ENCODE results near the gene HSPG2. TPM values are rescaled to one million over a fixed set of nuclear protein-coding genes. Genes with fewer than 3 reads are reported as not detected.
"Not testable (repeated sequence)": the region's sequence is repeated elsewhere in the genome, so short reads cannot be mapped to it uniquely, and the experiment has no call there.

HSPG2 gene
- total RNA-seq, 1 donor from 2014 or later: 257 TPM

DNA sequence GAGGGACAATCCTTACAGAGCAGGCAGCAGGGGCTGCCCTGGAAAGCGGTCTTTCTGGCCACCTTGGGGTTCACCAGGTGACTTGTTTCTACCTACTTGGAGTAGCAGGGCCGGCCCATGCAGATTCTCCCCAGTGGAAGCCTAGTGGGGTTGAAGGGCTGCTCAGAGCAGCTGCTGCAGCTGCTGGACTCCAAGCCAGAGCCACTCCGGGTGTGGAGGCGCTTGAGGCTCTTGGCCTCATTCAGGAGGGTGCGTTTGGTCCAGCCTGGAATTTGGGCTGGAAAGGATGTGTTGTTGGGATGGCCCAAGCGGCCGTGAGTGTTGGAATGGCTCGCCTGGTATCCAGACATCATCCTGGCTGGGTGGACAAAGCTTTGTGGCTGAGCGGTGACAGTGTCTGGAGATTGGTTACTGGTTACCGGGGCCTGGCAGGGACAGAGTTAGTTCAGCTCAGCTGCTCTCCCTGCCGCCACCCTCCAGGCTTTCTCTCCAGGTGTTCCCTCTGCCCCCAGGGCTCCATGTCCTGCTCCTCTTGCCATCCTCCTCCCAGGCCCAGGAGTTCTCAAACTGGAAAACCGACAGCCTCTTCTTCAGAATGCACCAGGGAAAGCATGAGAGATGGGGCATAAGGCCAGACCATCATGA lies 14.2 kb upstream of the HSPG2 start:
- TF ChIP-seq CTCF (IDR thresholded peaks at IDR 0.05; ENCODE audit: borderline replicate concordance): no peak

GRCh38 chr1:21950734-21951133 lies 13.6 kb upstream of the HSPG2 start:
- no peaks in the 10 kb centered on the region for H3K9me3 ChIP-seq (replicated peaks)
- no peak overlapping the region for H3K4me3 ChIP-seq
- DNase-seq: no peak
- H3K4me1 ChIP-seq: peaks cover 35% of the 10 kb centered on the region
- H3K27me3 ChIP-seq (ENCODE audit: low read depth): no peaks in the 10 kb centered on the region
- intact Hi-C loops (cut with micrococcal nuclease): loop anchor here (10.0 kb wide), 1 partner anchor 56 kb away; no protein-coding TSS in a partner anchor
- H3K27ac ChIP-seq (replicated peaks): no peak overlapping the region
- TF ChIP-seq CTCF (IDR thresholded peaks at IDR 0.05; ENCODE audit: borderline replicate concordance): no peak
- no peaks in the 10 kb centered on the region for H3K36me3 ChIP-seq

More for the DNA sequence above, 14.2 kb upstream of the HSPG2 start:
- H3K27ac ChIP-seq (replicated peaks): no peak overlapping the region
- H3K9me3 ChIP-seq (replicated peaks): no peaks in the 10 kb centered on the region
- no peak overlapping the region for H3K4me3 ChIP-seq
- no peaks in the 10 kb centered on the region for H3K36me3 ChIP-seq
- no peak for DNase-seq
- intact Hi-C loops (cut with micrococcal nuclease): loop anchor here (10.0 kb wide), 1 partner anchor 57 kb away; no protein-coding TSS in a partner anchor
- H3K4me1 ChIP-seq: peaks cover 41% of the 10 kb centered on the region
- H3K27me3 ChIP-seq (ENCODE audit: low read depth): no peaks in the 10 kb centered on the region

- intact Hi-C loops (cut with micrococcal nuclease): no loop called here
- TF ChIP-seq CTCF (IDR thresholded peaks at IDR 0.05; ENCODE audit: borderline replicate concordance): peak; percentile 54
- Histone ChIP-seq H3K36me3 (no peaks in the 10 kb centered on the region), H3K27me3 (ENCODE audit: low read depth) (no peaks in the 10 kb centered on the region), H3K4me1 (peaks cover 45% of the 10 kb centered on the region), H3K9me3 (replicated peaks) (no peaks in the 10 kb centered on the region), H3K27ac (replicated peaks) (peak overlapping the region; percentile 81), H3K4me3 (no peak overlapping the region)
- DNase-seq: no peak
These were observed 9.9 kb upstream of the HSPG2 start for GRCh38 chr1:21946836-21947587.

DNA sequence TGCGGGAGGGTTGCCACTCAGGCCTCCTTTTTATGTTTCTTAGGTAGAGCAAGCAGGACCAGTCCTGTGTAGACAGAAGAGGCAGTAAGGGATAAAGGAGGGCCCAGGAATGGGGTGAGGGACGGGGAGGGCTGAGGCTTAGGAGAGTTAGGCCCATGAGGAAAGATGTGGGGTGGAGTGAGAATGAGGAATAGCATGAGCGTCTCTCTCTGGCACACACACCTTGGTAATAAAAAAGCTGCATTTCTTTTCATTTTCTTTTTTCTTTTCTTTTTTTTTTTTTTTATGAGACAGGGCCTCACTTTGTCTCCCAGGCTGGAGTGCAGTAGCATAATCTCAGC lies 7.6 kb upstream of the HSPG2 start:
- intact Hi-C loops (cut with micrococcal nuclease): no loop called here
- no peak for TF ChIP-seq CTCF (IDR thresholded peaks at IDR 0.05; ENCODE audit: borderline replicate concordance)
- no peaks in the 10 kb centered on the region for H3K36me3 ChIP-seq
- no peak for DNase-seq
- H3K27me3 ChIP-seq (ENCODE audit: low read depth): no peaks in the 10 kb centered on the region
- H3K4me3 ChIP-seq: no peak overlapping the region
- no peaks in the 10 kb centered on the region for H3K9me3 ChIP-seq (replicated peaks)
- H3K27ac ChIP-seq (replicated peaks): peak overlapping the region; percentile 96
- H3K4me1 ChIP-seq: peaks cover 68% of the 10 kb centered on the region

DNA sequence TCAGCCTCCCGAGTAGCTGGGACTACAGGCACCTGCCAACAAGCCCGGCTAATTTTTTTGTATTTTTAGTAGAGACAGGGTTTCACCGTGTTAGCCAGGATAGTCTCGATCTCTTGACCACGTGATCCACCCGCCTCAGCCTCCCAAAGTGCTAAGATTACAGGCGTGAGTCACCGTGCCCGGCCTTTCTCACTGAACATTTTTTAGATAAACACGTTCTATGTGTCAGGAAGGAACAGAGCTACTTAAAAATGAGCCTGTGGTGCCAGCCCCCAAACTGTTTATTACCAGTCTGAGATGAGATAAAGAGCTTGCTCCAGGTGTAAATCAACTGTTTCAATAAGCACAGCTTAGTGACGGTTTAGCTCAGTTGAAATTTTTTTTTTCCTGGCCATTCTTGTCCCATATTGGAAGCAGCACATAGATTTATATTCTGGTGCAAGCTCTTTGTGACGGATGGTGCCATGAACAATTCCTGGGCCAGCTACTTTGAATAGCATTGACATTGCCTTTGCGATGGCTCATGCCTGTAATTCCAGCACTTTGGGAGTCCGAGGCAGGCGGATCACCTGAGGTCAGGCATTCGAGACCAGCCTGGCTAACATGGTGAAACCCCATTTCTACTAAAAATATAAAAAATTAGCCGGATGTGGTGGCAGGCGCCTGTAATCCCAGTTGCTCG lies 6.0 kb upstream of the HSPG2 start:
- H3K27ac ChIP-seq (replicated peaks): peak overlapping the region; percentile 96
- H3K4me1 ChIP-seq: peaks cover 84% of the 10 kb centered on the region
- H3K27me3 ChIP-seq (ENCODE audit: low read depth); H3K4me3 ChIP-seq; H3K36me3 ChIP-seq; DNase-seq; H3K9me3 ChIP-seq (replicated peaks); intact Hi-C loops (cut with micrococcal nuclease): not testable (repeated sequence)

Measured in left ventricle myocardium inferior (tissue), 1 donor.